ENCODE data around the gene RGS18.
"Not testable (repeated sequence)": the region's sequence is repeated elsewhere in the genome, so short reads cannot be mapped to it uniquely, and the experiment has no call there.

Gene RGS18

DNA sequence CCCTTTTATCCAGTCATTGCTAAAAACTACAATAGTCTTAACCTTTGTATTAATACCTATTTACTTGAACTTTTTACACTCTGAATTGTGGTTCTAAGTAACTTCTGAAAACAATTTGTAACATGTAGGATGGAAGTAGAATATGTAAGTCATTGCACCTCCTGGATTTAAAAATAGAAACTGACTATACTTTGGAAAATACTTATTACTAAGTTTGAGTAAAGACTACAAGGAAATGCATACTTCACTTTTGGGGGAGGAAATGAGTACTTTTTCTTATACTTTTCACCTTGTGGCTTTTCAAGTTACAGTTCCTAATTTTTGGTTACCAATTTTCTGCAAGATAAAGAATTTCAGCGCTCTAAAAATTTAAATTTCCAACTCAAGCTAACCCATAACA is 8.7 kb downstream of the RGS18 start:
- no peak for DNase-seq (ENCODE audit: low spot score)

DNA sequence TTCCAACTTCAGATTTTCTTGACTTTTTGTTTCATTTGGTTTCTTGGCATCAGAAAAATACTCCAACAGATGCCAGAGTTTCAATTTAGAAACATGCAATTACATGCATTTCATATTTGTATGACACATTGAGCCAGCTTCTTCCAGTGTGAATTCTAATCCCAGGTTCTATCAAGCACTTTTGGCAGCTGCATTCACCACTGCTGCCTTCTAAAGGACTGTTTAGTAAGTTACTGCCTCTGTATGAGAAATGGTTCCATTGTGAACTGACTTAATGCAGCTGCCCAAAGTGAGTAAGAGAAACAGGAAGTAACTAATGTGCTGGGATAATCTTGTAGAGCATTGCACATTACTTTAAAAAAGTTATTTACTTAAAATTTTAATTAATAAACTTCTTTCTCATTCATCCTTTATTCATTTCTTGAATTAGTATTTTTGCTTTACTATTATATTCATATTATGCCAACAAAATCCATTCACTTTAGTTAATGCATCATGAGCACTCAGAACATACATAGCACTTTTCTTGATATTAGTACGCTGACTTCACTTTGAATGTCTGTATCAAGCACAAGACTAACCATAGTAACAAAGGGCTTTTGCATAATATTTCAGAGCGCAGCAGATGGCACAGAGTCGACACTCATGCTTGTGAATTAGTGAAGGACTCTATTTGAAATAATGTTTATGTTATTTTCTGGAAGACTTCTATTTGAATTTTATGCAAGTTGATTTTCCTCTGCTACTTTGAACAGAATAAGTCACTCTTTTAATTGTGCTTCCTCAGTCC is 9.8 kb downstream of the RGS18 start:
- no peak for DNase-seq (ENCODE audit: low spot score)

DNA sequence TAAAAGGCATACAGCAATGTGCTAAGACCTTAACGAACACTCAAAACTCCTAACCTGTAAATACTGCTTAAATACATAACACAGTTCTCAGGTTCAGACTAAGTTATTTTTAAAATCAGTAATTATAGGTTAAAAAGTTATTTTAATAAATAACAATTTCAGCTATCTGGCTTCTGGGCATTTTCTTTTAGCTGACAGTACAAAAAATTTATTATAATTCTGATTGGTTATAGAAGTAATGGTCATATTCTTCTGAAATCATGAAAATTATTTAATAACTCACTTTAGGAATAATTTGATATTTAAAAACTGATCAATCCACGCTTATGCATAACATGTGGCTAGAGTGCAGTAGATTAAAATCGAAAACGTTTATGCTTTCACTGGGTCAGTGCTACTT is 10.7 kb downstream of the RGS18 start:
- DNase-seq (ENCODE audit: low spot score), result no peak

DNA sequence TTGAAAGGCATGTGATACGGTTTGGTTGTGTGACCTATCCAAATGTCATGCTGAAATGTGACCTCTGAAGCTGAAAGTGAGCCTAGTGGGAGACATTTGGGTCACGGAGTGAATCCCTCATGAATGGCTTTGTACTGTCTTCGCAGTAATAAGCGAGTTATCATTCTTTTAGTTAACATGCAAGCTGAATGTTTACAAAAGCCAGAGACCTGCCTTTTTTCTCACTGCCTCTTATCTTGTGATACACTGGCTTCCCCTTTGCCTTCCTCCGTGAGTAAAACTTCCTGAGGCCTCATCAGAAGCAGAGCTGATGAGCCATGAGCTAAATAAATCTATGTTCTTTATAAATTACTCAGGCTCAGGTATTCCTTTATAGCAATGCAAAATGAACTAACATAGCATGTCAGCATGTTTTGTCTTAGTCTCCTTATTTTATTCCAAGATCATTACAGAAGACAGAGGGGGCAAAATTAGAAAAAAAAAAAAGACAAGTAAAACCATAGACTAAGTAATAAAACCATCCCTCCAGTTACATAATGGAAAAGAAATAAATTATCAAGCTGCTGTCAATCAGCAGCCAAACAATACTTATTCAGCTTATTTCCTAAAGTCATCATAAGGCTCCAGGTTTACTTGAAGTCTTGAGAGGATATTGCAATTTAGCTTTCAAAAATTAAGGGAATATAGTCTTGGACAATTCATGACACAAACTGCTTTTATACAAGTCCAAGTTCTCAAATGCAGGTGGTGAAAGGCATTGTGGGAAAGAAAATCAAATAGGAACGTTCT is 12.1 kb downstream of the RGS18 start:
- DNase-seq (ENCODE audit: low spot score), result no peak

DNA sequence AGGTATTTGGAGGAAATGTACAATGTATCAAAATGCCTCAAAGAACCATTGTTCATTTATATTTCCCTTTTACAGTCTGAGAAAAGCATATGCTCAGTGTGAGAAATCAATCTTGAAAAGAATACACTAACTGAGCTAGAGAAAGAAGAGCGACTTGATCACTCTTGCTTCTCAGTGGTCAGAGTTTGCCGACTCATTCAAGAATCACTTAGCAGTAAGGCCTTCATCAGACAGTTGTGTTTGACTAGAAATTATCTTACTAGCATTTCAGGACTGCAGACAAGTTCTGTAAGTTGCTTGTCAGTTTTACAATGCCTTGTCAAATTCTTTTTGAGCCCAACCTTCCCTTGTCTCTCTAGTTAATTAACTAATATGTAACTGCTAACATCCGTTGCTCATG is 12.9 kb downstream of the RGS18 start:
- DNase-seq (ENCODE audit: low spot score), result no peak

DNA sequence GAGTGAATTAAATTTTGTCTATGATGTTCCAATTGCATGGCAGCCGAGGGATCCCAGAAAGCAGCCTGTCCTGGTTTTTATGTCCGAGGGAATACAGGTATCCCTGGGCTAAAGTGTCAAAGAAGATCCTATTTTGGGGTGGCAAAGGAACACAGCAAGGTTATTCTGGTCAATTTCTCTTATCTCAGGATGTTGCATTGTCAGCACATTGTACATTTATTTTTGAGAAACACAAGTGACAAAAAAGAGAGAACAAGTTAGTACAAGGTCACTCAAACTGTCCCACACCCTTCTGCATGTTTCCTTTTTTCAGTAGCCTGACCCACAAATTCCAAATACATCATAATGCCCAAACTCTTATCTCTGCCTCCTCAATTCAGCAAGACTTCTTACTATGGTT is 17.7 kb downstream of the RGS18 start:
- DNase-seq (ENCODE audit: low spot score), result no peak

DNA sequence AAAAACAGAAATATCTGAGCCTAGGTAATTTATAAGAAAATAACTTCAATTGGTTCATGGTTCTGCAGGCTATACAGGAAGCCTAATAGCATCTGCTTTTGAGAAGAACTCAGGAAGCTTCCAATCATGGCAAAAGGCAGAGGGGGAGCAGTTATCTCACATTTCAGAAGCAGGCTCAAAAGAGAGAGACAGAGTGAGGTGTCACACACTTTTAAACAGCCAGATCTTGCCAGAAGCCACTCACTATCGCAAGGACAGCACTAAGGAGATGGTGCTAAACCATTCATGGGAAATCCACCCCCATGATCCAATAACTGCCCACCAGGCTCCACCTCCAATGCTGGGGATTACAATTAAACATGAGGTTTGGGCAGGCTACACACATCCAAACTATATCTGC is 25.5 kb downstream of the RGS18 start:
- DNase-seq (ENCODE audit: low spot score), result no peak

DNA sequence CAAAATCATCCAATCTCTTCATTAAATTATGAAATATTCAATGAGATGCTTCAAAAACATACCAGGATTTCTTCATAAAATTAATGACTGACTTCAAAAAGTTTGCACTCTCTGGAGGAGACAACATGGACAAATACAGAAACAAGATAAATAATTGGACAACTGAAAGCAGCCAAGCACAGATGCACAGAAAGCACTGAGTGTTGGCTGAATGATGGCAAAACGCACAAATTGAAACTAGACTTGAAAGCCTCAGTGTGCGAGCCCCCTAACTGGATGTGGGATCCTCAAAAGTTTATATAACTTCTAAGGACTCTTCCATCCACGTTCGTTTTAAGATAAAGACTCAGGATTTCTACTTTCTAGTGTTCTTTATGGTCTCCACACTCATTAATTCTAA is 27.9 kb downstream of the RGS18 start:
- no peak for DNase-seq (ENCODE audit: low spot score)

DNA sequence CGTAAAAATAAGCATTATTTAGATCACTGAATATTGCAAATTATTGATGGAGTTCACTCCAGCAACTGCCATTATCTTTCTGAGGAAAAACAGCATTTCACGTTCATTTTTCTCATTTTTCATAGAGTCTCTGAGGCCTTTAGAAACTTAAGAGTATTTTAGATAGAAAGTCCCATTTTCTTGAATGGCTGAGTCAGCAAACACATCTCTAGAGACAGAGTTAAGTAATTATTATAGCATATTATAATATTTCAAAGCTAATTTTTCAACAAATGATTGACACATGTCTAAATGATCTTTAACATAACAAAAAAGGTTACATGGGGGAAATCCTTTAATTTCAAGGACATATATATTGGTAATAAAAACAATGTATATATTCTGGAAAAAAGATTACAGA is 31.8 kb downstream of the RGS18 start:
- DNase-seq (ENCODE audit: low spot score), result no peak

DNA sequence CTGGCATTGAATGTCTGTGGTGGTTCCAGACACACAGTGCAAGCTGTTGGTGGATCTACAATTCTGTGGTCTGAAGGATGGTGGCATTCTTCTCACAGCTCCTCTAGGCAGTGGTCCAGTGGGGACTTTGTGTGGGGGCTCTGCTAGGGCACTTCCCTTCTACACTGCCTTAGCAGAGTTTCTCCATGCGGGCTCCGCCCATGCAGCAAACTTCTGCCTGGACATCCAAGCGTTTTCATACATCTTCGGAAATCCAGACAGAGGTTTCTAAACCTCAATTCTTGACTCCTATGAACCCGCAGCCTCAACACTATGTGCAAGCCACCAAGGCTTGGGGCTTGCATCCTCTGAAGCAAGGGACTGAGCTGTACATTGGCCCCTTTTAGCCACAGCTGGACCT is 43.0 kb downstream of the RGS18 start:
- no peak for DNase-seq (ENCODE audit: low spot score)

DNA sequence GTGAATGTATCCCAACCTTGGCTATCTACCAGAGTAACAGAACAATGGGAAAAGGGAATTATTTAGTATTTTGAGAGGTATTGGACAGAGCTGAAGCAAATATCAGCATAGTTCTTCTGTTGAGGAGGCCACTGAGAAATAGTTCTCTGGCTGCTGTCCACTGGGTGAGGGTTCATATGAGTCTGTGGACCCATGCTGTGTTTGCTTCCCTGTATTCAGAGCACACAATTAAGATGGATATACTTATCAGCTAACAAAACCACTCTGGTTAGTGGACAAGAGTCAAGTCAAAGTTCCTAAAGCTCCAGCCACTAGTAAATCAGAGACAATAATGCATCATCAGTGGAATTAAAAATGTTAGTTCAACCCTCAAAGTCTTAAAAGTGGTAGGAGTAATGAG is 66.1 kb downstream of the RGS18 start:
- DNase-seq (ENCODE audit: low spot score), result no peak

DNA sequence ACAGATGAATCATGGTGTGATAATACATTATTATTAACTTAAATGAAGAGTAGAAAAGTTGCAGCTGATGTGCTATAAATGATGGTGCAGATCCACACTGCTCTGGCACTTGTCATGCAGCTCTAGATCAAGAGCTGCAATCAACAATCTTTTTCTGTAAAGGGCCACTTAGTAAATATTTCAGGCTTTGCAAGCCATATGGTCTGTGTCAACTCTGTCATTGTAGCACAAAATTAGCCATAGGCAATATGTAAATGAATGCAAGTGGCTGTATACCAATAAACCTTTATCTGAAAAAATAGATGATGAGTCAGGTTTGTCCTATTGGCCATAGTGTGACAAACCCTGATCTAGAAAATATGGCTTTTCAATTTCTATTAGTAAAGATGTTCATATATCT is 66.6 kb downstream of the RGS18 start:
- no peak for DNase-seq (ENCODE audit: low spot score)

DNA sequence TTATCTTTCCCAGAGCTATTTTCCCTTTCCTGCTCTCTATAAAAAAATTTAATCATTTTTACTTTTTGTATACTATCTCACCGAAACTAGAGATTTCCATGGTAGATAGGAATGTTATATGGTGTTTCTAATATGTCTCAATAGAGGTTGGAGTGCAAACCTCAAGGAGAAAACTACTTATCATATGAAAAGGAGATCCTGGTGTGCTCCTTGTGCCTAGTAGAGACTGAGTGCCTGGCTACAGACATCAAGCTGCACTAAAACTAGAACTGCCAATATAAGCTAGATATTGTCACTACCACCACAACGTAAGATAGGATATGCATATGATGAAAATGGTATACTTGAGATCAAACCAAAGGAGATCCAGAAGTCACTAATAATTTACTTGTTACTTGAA is 67.0 kb downstream of the RGS18 start:
- DNase-seq (ENCODE audit: low spot score), result no peak

DNA sequence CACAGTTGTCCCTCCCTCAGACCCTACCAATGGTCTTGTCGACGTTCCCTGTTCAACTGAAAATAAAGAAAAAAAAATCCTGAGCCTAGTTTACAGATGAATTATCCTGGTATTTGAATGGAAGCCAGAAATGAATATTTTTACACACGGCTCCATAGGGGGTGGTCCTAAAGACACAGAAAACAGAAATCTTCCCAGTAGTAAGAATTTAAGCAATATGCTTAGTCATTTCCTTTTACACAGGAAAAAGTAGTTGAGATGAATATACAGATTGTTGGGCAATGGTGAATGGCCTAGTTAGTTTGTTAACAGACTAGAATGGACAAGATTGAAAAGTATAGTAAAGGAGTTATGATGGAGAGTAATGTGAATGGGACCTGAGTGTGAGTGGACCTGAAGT is 67.4 kb downstream of the RGS18 start:
- DNase-seq (ENCODE audit: low spot score), result no peak

DNA sequence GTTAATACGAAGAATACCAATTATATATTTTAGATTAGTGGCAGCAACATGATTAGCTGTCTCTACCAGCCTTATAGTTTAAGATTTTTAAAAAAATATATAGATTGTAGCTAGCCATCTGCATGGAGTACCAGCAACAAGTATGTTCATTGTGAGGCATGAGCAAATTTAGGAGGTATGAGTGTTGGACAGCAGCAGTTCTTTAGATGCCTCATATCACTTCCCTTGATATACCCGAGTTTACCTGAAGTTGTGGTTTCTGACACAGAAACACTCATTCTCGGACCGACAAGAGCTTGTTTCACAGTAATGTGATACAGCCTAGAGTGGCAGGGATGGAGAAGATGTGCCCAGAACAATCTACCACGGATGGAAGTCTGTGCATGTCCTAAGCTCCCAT is 69.1 kb downstream of the RGS18 start:
- no peak for DNase-seq (ENCODE audit: low spot score)

DNA sequence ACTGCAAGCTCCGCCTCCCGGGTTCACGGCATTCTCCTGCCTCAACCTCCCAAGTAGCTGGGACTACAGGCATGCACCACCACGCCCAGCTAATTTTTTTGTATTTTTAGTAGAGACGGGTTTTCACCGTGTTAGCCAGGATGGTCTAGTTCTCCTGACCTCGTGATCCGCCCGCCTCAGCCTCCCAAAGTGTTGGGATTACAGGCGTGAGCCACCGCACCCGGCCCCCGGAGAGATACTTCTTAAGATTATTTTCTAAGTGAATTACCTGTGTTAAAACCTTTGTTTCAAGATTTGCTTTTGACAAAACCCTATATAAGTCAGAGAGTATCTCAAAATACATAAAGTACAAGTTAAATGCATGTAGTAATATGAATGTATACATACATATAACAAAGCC is 69.7 kb downstream of the RGS18 start:
- DNase-seq (ENCODE audit: low spot score), result not testable (repeated sequence)

DNA sequence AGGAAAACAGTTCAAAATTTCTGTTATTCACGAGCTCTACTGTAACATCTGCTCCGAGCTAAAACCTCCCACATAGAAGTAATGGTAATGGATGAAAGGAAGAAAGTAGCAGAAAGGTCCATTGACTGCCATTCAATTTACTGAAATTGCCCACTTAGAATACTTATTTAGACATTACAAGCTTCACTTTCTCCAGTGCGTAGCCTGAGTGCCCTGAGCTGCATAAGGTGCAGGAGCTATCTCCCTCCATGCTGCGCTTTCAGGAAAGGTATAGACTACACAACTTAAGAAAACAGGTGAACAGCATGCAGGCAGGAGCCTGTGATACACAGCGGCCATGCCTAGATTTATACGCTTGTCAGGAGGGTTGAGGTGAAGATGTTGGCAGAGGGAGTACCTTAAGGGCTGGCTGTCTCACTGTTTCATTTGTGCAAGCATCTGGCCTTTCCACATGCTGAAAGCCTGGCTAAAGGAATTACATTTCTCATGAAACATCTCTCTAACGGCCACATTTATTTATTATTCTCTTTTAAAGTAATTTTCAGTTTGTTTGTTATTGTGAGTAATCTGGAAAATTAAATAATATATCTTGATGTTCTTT is 74.7 kb downstream of the RGS18 start:
- no peak for DNase-seq (ENCODE audit: low spot score)

DNA sequence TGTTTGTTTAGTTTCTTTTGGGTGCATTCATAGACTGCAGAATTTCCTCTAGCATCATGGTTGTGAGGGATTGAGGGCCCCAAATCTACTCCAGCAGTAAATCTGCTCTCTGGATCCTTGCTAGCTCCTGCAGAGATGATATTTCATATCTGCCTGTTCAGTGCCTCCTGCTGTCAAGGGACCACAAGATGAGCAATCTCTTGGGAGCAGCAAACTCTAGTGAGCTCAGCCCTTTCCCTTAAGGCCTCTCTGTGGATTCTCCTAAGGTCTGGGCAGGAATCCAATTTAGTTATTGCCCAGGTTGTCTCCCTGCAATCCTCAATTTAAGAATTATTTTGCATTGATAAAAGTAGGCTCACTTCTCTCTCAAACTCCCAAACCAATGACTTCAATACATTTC is 76.9 kb downstream of the RGS18 start:
- DNase-seq (ENCODE audit: low spot score), result no peak

Measured in globus pallidus (tissue), 1 donor.